ENCODE measurements around the gene COQ6.
"Not testable (repeated sequence)": the region's sequence is repeated elsewhere in the genome, so short reads cannot be mapped to it uniquely, and the experiment has no call there.

COQ6 gene

GRCh38 chr14:73988656-73989055 lies 38.6 kb downstream of the COQ6 start:
- DNase-seq, result not testable (repeated sequence)

GRCh38 chr14:73991092-73991491 lies 41.0 kb downstream of the COQ6 start:
- no peak for DNase-seq

- not testable (repeated sequence) for DNase-seq
Observed at GRCh38 chr14:73994926-73995325, 44.8 kb downstream of the COQ6 start.

- no peak for DNase-seq
Observed at GRCh38 chr14:73995977-73996378, 45.9 kb downstream of the COQ6 start.

- DNase-seq, result no peak
Observed at GRCh38 chr14:73996731-73997107, 46.6 kb downstream of the COQ6 start.

GRCh38 chr14:73997108-73997943 lies 47.2 kb downstream of the COQ6 start:
- DNase-seq, result no peak

- DNase-seq, result no peak
Observed at GRCh38 chr14:73997944-73998447, 47.9 kb downstream of the COQ6 start.

GRCh38 chr14:73998726-73999125 lies 48.6 kb downstream of the COQ6 start:
- no peak for DNase-seq

- DNase-seq, result not testable (repeated sequence)
Observed at GRCh38 chr14:74005664-74006063, 55.6 kb downstream of the COQ6 start.

- no peak for DNase-seq
Observed at GRCh38 chr14:74008843-74009499, 58.9 kb downstream of the COQ6 start.
